Loucy (cell line): ENCODE results near the gene SLC48A1.

Source experiments
- EZH2phosphoT487 ChIP-seq: fragments of 200-600 bp; IDR thresholded peaks from 2 replicates; pipeline ENCODE4 v1.6.1; 2018; ENCODE audit warnings: antibody characterized with exemption, mild to moderate bottlenecking, moderate library complexity, borderline replicate concordance
- TF ChIP-seq, protein P1 (sequence below): fragments of 200-600 bp; sonication (generic); conservative IDR thresholded peaks from 2 replicates; pipeline ENCODE4 v1.5.1; 2014; ENCODE audit warnings: mild to moderate bottlenecking, antibody characterized with exemption, low read length

DNA sequence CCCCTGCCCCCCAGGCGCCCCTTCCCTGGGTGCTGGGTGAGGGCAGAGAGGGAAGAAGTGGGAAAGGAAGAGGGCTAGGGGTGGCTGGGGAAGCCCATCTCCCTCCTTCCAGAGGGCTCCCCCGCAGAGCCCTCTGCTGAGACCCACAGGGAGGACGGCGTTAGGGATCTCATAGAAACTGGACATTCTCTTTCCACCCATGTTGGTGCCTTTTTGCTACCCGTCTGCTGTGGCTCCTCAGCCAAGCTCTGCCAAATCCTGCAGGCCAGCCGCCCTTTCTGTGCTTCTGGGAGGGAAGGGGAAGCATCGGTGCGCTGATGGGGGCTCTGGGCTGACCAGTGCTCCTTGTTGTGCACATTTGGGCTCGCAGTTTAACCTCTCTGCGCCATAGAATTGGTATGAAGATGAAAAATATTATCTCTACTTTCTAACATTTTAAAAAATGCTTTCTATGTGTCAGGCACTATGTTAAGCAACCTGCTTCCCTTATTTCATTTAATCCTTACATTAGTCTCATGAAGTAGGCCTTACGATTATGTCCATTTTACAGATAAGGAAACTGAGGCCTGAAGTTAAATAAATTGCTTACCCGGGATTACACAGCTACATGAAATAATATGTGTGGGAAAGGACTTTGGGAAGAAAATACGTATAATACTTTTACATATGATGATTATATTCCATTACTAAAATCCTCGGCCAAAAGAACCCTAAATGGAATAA lies 981 bp downstream of the SLC48A1 start:
- TF ChIP-seq, protein P1, sequence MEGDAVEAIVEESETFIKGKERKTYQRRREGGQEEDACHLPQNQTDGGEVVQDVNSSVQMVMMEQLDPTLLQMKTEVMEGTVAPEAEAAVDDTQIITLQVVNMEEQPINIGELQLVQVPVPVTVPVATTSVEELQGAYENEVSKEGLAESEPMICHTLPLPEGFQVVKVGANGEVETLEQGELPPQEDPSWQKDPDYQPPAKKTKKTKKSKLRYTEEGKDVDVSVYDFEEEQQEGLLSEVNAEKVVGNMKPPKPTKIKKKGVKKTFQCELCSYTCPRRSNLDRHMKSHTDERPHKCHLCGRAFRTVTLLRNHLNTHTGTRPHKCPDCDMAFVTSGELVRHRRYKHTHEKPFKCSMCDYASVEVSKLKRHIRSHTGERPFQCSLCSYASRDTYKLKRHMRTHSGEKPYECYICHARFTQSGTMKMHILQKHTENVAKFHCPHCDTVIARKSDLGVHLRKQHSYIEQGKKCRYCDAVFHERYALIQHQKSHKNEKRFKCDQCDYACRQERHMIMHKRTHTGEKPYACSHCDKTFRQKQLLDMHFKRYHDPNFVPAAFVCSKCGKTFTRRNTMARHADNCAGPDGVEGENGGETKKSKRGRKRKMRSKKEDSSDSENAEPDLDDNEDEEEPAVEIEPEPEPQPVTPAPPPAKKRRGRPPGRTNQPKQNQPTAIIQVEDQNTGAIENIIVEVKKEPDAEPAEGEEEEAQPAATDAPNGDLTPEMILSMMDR, result no peak
- no peak for TF ChIP-seq EZH2phosphoT487
